Kasumi-1 (cell line): ENCODE data around the gene NHERF2.

Experiments used
- DNase-seq, 2 experiments: peaks; one replicate each; lab custom pipeline; 2025; lab: John Stamatoyannopoulos, UW

The NHERF2 gene

GRCh38 chr16:1991135-1991551, 35.6 kb upstream of the NHERF2 start:
- peak in 1 of 2 experiments; percentile 2 for DNase-seq

DNA sequence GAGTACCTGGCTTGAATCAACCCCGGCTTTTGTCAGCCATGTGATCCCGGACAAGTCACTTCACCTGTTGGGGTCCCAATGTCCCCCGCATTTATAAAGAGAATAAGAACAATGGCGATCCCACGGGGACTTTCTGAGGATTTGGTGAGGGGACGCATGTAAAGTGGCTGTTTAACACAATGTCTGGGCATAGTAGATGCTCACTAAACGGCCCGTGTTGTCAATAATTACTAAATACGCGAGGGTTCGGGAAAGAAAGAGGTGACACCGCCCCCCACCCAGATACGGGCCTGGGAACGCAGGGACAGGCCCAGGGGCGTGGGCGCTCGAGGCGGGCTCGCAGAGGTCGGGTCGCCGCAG, 35.1 kb upstream of the NHERF2 start:
- DNase-seq: no peak

DNA sequence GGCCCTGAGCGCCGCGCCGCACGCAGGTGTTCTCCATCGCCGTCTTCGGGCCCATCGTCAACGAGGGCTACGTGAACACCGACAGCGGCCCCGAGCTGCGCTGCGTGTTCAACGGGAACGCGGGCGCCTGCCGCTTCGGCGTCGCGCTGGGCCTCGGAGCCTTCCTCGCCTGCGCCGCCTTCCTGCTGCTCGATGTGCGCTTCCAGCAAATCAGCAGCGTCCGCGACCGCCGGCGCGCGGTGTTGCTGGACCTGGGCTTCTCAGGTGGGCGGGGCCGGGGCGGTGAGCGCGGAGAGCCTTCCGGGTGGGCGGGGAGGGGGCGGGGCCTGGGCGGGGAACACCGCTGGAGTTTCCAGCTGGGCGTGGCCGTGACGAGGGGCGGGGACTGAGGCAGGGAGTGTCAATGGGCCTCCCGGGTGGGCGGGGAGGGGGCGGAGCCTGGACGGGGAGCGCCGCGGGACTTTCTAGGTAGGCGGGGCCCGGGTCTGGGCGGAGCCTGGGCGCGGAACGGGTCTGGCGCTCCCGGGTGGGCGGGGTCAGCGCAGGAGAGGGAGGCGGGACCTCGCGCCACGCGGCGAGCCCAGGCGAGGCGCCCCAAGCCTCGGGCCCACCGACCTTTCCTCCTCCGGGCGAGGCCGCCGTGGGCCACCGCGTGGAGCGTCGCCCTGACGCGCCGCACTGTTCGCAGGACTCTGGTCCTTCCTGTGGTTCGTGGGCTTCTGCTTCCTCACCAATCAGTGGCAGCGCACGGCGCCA, 34.6 kb upstream of the NHERF2 start:
- peak in 1 of 2 experiments; percentile 23 for DNase-seq

GRCh38 chr16:1992704-1993317, 33.9 kb upstream of the NHERF2 start:
- DNase-seq: no peak

DNA sequence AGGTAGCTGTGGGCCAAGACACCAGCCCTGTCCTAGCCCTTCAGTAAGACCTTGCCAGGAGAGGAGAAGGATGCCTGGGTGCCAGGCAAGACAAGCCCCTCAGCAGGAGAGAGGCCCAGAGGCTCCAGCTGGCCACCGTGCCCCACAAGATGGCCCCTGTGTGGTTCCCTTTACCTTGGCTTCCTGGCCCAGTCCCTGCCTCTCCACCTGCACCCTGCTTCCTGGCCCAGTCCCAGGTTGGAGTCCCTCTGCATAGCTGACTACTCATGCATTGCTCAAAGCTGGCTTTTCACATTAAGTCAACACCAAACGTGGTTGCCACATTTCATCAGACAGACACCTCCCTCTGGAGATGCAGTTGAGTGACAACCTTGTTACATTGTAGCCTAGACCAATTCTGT, 33.0 kb upstream of the NHERF2 start:
- no peak for DNase-seq

- no peak for DNase-seq
Observed at GRCh38 chr16:1997494-1998359, 29.0 kb upstream of the NHERF2 start.

DNA sequence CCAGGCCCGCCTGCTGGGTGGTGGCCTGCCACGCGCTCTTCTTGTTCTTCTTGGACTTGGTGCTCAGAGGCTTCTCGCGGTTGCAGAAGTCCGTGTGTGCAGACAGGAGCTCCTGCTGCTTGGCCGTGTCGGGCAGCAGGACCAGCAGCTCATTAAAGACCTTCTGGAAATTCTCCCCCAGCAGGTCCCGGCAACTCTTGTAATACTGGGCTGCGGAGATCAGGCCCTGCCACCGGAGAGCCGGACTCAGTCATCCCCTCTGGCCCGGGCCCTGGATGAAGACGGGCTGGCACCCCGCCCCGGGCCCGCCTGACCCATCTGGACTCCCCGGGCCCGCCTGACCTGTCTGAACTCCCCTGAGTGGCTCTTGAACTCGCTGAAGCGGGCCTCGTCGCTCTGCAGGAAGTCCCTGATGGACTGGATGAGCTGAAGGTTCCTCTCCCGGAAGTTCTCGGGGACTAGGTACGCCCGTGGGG, 28.3 kb upstream of the NHERF2 start:
- DNase-seq: no peak

GRCh38 chr16:1998852-1999801, 27.6 kb upstream of the NHERF2 start:
- DNase-seq: no peak

- DNase-seq: no peak
Observed at GRCh38 chr16:1999866-2000514, 26.7 kb upstream of the NHERF2 start.

DNA sequence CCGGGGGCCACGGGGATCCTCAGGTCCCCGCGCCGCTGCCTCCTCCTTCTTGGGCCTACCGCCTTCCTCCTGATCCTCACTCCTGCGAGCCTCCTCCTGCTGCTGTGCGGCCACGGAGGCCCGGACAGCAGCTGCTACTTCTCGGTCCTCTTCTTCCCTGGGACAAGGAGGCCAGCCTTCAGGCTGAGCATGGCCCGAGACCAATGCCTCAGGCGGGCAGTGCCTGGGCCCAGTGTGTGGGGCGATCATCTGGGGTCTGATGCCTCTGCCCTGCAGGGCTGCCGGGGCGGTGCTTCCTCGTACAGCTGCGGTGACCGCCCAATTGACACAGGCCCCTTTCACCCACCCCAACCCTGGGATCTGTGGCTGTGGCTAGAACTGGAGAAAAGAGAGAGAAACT, 25.7 kb upstream of the NHERF2 start:
- no peak for DNase-seq

- no peak for DNase-seq
Observed at GRCh38 chr16:2001456-2002355, 25.0 kb upstream of the NHERF2 start.

DNA sequence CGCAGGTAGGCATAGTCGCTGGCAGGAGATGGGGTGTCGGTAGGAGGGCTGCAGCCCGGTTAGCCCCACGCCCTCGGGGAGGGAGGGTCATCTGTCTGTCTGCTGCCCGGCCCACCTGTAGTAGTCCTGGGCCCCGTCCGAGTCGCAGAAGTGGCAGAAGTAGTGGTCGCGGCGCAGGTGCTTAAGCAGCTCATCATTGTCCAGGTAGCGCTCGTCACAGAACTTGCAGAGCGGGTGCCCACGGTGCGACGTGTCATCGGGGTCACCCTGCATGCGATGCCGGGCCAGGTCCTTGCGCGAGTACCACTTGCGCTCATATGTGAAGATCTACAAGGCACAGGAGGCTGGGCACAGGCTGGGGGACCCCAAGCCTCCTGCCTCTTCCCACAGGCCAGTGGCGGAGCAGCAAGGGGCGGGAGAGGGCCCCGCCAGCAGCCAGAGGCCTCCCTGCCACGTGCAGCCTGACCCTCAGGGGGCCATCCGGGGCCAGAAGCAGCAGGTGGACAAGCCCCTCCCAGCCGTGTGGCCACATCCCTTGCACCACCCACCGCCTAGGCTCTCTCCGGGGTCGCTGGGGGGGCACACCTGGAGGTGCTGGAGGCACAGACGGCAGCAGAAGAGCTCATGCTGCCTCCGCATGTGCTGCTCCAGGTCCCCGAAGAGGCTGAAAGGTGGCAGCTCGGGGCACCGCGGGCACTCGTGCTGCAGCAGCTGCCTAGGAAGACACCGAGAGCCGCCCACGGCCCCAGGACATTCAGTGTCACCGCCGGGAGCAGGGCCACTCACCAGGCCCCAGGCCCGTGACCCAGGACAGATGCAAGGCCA, 24.1 kb upstream of the NHERF2 start:
- DNase-seq: no peak

DNA sequence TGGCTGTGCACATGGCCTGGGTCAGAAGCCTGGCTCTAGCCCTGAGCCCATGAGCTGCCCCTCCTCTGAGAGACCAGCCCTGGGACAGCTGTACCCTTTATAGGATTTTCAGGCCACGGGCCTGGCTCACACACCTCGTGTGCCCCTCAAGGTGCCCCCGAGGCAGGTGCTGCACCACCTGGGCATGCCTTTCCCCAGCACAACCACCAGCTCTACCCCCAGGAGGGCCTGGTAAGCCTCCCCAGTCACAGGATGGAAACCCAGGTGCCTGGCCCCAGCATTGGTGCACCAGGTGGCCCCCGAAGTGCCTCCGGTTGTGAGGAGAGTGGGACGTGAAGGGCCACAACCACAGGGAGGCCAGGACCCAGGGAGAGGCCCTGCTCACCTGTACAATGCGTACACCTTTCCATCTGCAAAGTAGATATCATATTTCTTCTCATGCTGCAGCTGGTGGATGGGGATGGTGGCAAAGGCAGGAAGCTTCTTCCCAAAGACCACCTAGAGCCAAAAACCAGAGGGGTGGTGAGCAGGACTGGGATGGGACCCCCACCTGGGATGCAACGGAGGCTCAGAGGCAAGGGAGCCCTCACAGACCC, 23.4 kb upstream of the NHERF2 start:
- no peak for DNase-seq

GRCh38 chr16:2003827-2004641, 22.7 kb upstream of the NHERF2 start:
- peak; percentile 59 to 60 for DNase-seq

GRCh38 chr16:2004795-2005517, 21.7 kb upstream of the NHERF2 start:
- DNase-seq: no peak

- no peak for DNase-seq
Observed at GRCh38 chr16:2005646-2006045, 21.1 kb upstream of the NHERF2 start.

- no peak for DNase-seq
Observed at GRCh38 chr16:2006317-2006716, 20.4 kb upstream of the NHERF2 start.
